Fibroblast of skin of left biceps (primary cell): Measurements from ENCODE around the gene GLA.

Experiments used
- DNase-seq, 2 experiments: peaks; one replicate each; pipeline ENCODE4 v3.0.0-alpha.2; 2013; ENCODE audit warnings: low read depth in 2 of 2

GLA gene

DNA sequence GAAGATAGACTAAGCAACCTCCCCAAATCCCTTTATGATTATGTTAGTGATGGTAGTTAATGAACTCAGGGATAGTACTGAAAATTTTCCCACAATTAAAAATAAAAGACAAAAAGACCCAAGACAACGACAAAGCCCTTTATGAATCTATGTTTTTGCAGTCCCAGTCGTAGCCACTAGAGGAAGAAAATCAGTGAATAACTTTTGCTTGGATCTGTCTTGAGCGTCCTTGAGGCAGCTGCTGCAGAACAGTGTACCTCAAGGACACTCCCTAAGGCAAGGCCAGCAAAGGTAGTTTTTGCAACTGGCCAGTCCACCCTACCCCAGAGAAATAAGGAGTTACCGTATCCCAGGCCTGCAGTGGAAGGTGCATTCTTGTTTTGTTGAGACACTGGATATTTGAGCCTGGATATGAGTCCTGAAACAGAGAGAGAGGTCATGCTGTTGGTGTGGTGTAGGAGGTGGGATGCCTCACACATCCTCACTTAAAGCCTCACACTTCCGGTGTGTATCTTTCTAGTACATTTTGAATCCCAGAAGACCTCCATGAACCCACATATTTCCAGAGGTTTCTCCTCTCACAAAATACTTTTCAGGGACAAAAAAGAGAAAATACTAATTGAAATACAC lies 50.4 kb downstream of the GLA start:
- no peak for DNase-seq

DNA sequence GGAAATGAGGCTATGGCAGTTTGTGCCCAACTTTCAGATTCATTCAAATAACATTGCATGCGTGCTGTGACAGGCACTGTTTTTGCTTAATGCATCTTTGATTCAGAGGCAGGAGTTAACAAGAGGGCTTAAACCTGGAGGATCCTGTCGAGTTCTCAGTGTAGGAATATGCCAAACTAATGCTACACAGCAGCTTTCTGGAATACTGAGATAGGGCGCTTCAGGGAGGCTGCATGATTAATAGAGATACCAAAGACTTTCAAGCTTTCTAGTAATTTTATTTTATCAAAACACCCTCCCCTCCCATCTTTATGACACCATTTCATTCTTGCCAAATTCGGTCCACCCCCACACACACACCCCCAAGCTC lies 58.5 kb downstream of the GLA start:
- no peak for DNase-seq

DNA sequence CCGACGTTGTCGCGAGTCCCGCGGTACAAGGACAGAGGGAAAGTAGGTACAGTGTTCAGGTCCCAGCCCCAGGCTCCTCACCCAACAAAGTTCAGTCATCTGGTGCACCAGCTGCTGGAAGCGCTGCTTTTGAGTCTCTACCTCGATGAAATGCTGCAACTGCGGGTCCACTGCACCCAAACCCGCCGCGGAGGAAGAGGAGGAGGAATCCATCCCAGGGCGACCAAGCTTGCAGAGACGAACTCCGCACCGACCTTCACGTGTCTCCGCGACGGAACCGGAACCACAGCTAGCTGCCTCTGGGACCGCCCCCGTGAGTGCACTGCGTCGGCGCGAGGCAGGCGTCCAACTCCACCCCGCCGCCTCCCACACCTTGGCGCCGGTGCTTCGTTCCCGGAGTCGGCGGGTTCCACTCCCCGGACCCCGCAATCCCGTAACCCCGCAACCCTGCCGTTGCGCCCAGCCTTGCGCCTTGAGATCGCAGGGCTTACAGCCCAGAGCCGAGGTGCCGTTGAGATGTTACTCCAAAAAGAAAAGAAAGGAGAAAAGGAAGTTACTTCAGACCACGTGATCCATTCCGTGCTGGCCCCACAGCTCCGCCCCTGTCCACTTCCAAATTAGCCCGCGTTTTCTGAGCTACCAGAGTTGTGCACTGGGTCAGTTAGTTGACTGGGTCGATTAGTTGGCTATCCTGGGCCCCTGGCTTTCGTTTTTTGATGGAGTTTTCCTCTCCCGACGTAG lies 59.1 kb downstream of the GLA start, which contains the start of gene TIMM8A:
Gene TIMM8A (minus strand): TSS at position 291 of the 741 bp plus-strand sequence. CDS start 78 bp downstream, at position 213.
- DNase-seq: peak in 1 of 2 experiments; percentile 16

DNA sequence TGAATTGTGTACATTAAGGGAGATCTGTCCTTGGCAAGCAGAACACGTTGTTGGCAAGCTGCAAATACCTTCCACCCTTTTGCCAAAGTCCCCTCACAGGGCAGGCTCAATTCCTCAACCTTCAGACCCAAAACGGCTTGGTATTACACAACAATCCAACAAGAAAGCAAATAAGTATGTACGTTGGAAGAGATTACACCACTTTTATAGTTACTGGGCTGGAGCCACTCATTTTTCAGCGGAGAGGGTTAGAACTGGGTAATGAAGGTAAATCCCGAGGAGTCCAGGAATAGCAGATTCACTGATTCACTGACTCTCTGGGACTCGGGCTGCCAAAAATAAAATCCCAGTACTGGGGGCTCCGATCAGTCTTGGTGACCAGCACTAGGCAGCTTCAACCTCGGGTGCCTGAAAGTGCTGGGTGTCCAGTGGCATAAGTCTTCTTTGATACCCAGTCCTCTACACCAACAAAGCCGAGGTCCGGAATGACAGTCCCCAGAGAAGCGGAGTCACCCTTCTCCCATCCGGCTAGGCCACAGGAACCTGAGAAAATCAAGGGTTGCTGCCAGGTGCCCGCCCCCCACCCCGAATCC lies 59.8 kb downstream of the GLA start:
- DNase-seq: no peak
